Immature natural killer cell (primary cell): Measurements from ENCODE around the gene SLC5A2. TPM values are rescaled to one million over a fixed set of nuclear protein-coding genes. Genes with fewer than 3 reads are reported as not detected.

Experiments used
- DNase-seq, 3 donors: peaks; one replicate each; pipeline ENCODE4 v3.0.0; 2022; ENCODE audit warnings: mixed read lengths in 1 of 3
- H3K27ac Mint-ChIP-seq, 6 donors: one replicate each; pipeline ENCODE4 v1.8.0; 2020; ENCODE audit warnings: mixed read lengths in 6 of 6, mild to moderate bottlenecking in 5 of 6, inconsistent platforms in 4 of 6, moderate library complexity in 3 of 6
- H3K27me3 Mint-ChIP-seq, 3 donors: one replicate each; pipeline ENCODE4 v1.8.0; 2020 to 2021; ENCODE audit warnings: low read depth in 3 of 3, mild to moderate bottlenecking in 3 of 3, mixed read lengths in 3 of 3, moderate library complexity in 3 of 3, inconsistent platforms in 1 of 3
- H3K36me3 Mint-ChIP-seq, 3 donors: one replicate each; pipeline ENCODE4 v1.8.0; 2020; ENCODE audit warnings: mixed read lengths in 3 of 3, inconsistent platforms in 2 of 3, mild to moderate bottlenecking in 2 of 3
- H3K4me1 Mint-ChIP-seq, 2 donors: one replicate each; pipeline ENCODE4 v1.8.0; 2020; ENCODE audit warnings: inconsistent platforms in 2 of 2, mild to moderate bottlenecking in 2 of 2, mixed read lengths in 2 of 2, moderate library complexity in 1 of 2
- H3K4me3 Mint-ChIP-seq, 5 donors: one replicate each; pipeline ENCODE4 v1.8.0; 2020; ENCODE audit warnings: mild to moderate bottlenecking in 5 of 5, mixed read lengths in 5 of 5, inconsistent platforms in 3 of 5, moderate library complexity in 3 of 5
- H3K9me3 Mint-ChIP-seq, 6 donors: one replicate each; pipeline ENCODE4 v1.8.0; 2020; ENCODE audit warnings: mild to moderate bottlenecking in 6 of 6, mixed read lengths in 6 of 6, inconsistent platforms in 4 of 6, moderate library complexity in 3 of 6
- polyA plus RNA-seq, 3 donors: library from polyadenylated mRNA; unstranded; fragments of 300-500 nt; fragmentation: Illumina TruSeq; gene quantifications; one replicate each; pipeline ENCODE4 v1.2.3, GENCODE V29; 2021

SLC5A2 gene
- polyA plus RNA-seq, 3 donors from 2014 or later: 0.72 to 1.9 TPM; not detected in 1

DNA sequence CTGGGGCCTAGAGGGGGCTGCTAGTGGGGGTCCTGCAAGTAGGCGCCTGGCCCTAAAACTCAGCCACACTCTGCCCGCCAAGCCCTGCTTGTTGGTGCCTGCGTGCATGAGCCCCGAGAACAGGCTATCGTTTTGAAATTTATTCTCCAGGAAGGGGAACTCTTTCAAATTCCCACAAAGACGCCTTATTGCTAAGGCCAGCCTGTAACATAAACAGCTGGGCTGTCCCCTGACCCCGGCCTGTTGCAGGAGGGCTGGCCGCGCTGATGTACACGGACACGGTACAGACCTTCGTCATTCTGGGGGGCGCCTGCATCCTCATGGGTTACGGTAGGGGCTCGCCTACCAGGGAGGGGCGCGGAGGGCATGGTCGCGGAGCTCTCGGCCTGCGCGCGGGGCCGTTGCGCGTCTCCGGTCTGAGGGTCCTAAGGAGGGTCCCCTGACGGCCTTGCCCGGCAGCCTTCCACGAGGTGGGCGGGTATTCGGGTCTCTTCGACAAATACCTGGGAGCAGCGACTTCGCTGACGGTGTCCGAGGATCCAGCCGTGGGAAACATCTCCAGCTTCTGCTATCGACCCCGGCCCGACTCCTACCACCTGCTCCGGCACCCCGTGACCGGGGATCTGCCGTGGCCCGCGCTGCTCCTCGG is 4.3 kb downstream of the SLC5A2 start:
- Mint-ChIP-seq H3K4me3 (peak overlapping the region; percentile 85 to 90 (median 88)), H3K9me3 (peaks cover 0 to 2% (median 0%) of the 10 kb centered on the region in 6 donors), H3K27ac (peak overlapping the region in 1 of 6 donors; percentile 10), H3K36me3 (peaks cover 0 to 5% (median 0%) of the 10 kb centered on the region in 3 donors), H3K27me3 (peaks cover 4 to 8% (median 4%) of the 10 kb centered on the region in 3 donors), H3K4me1 (peaks cover 10 to 12% of the 10 kb centered on the region in 2 donors)
- DNase-seq: no peak

DNA sequence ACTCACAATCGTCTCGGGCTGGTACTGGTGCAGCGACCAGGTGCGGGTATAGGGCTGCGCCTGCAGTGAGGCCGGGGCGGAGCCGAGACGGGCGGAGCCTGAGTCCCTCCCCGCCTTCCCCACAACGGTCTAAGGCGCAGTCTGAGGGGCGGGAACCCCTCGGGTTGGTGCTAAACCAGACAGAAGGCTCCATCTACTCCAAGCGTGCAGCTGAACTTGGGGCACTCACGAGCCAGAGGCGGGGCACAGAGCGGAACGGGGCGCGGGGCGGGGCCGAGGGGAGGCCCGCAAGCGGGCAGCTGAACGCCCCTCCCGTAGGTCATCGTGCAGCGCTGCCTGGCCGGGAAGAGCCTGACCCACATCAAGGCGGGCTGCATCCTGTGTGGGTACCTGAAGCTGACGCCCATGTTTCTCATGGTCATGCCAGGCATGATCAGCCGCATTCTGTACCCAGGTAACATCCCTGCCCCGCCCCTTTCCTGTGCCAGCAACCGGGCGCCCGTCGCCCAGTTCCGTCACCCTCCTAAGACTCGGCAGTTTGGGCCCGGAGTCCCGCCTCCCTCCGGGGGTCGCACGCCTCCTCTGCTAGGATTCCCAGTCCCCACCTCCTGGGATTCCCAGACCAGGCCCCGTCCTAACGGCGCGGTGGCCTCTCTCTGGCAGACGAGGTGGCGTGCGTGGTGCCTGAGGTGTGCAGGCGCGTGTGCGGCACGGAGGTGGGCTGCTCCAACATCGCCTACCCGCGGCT is 5.0 kb downstream of the SLC5A2 start:
- peak overlapping the region; percentile 85 to 90 (median 88) for H3K4me3 Mint-ChIP-seq
- H3K27ac Mint-ChIP-seq: peak overlapping the region in 1 of 6 donors; percentile 10
- H3K4me1 Mint-ChIP-seq: peaks cover 10 to 12% of the 10 kb centered on the region in 2 donors
- DNase-seq: peak; percentile 61 to 66 (median 63)
- peaks cover 0 to 12% (median 0%) of the 10 kb centered on the region in 3 donors for H3K36me3 Mint-ChIP-seq
- H3K27me3 Mint-ChIP-seq: peaks cover 4 to 8% (median 4%) of the 10 kb centered on the region in 3 donors
- H3K9me3 Mint-ChIP-seq: peaks cover 0 to 2% (median 0%) of the 10 kb centered on the region in 6 donors

DNA sequence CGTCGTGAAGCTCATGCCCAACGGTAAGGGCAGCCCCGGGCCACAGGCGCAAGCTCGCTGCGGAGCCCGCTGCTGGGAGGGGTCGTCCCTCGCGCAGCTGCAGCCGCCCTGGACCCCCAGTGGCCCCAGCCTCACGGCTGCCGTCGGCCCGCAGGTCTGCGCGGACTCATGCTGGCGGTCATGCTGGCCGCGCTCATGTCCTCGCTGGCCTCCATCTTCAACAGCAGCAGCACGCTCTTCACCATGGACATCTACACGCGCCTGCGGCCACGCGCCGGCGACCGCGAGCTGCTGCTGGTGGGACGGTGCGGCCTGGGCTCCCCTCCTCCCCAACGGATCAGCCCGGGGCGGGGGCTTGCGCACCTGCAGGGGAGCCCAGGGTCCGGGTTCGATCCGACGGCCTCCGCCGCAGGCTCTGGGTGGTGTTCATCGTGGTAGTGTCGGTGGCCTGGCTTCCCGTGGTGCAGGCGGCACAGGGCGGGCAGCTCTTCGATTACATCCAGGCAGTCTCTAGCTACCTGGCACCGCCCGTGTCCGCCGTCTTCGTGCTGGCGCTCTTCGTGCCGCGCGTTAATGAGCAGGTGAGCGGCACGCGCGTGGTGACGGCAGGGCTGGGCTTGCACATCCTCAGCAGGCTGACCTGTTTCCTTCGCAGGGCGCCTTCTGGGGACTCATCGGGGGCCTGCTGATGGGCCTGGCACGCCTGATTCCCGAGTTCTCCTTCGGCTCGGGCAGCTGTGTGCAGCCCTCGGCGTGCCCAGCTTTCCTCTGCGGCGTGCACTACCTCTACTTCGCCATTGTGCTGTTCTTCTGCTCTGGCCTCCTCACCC is 5.8 kb downstream of the SLC5A2 start:
- Mint-ChIP-seq H3K27ac (no peak overlapping the region), H3K36me3 (peaks cover 0 to 15% (median 0%) of the 10 kb centered on the region in 3 donors), H3K4me1 (peaks cover 10 to 12% of the 10 kb centered on the region in 2 donors), H3K9me3 (peaks cover 0 to 2% (median 0%) of the 10 kb centered on the region in 6 donors), H3K4me3 (peak overlapping the region; percentile 85 to 90 (median 88)), H3K27me3 (peaks cover 4 to 8% (median 4%) of the 10 kb centered on the region in 3 donors)
- no peak for DNase-seq

DNA sequence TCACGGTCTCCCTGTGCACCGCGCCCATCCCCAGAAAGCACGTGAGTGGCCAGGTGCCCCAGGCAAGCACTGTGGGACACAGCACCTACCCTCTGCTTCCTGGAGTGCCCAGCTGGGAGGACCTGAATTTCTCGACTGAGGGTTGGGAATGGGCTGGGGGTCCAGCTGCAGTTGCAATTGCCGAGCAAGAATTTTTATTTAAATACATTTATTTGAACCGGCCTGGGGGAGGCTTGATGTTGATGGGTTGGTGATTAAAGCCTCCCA is 6.3 kb downstream of the SLC5A2 start:
- H3K27ac Mint-ChIP-seq: peak overlapping the region in 1 of 6 donors; percentile 5
- peaks cover 10 to 12% of the 10 kb centered on the region in 2 donors for H3K4me1 Mint-ChIP-seq
- no peak for DNase-seq
- peaks cover 4 to 7% (median 4%) of the 10 kb centered on the region in 3 donors for H3K27me3 Mint-ChIP-seq
- peak overlapping the region in 3 of 5 donors; percentile 13 to 30 (median 15) for H3K4me3 Mint-ChIP-seq
- H3K9me3 Mint-ChIP-seq: peaks cover 0 to 2% (median 0%) of the 10 kb centered on the region in 6 donors
- H3K36me3 Mint-ChIP-seq: peaks cover 0 to 15% (median 0%) of the 10 kb centered on the region in 3 donors

DNA sequence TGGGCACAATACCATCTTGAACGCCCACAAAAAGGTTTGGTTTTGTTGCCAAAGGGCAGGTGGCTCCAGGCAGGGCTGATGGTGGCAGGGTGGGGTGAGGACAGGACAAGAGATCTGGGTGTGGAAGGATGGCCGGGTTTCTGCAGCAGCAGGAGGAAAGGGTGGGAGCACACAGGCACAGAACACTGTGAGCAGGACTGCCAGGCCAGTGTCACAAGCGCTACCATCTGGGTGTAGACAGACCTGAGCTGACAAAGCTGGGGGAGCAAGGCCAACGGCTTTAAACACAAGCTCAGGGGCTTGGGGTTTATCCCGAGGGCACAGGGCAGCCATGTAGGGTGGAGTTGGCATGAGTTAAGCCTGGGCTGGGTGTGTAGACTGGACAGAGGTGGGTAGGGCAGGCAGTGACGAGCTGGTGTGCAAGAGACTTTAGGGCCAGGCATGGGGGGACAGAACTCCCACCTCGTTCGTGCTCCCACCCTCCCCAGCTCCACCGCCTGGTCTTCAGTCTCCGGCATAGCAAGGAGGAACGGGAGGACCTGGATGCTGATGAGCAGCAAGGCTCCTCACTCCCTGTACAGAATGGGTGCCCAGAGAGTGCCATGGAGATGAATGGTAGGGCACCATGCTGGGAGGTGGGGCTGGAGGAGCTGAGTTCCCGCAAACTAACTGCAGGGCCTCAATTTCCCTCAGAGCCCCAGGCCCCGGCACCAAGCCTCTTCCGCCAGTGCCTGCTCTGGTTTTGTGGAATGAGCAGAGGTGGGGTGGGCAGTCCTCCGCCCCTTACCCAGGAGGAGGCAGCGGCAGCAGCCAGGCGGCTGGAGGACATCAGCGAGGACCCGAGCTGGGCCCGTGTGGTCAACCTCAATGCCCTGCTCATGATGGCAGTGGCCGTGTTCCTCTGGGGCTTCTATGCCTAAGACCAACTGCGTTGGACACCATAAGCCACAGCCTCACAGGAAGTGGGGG is 7.0 kb downstream of the SLC5A2 start:
- Mint-ChIP-seq H3K27me3 (peaks cover 4 to 7% (median 4%) of the 10 kb centered on the region in 3 donors), H3K27ac (peak overlapping the region in 2 of 6 donors; percentile 5 to 8), H3K36me3 (peaks cover 0 to 15% (median 0%) of the 10 kb centered on the region in 3 donors), H3K9me3 (peaks cover 0 to 2% (median 0%) of the 10 kb centered on the region in 6 donors), H3K4me1 (peaks cover 10 to 12% of the 10 kb centered on the region in 2 donors), H3K4me3 (peak overlapping the region; percentile 22 to 79 (median 56))
- no peak for DNase-seq

DNA sequence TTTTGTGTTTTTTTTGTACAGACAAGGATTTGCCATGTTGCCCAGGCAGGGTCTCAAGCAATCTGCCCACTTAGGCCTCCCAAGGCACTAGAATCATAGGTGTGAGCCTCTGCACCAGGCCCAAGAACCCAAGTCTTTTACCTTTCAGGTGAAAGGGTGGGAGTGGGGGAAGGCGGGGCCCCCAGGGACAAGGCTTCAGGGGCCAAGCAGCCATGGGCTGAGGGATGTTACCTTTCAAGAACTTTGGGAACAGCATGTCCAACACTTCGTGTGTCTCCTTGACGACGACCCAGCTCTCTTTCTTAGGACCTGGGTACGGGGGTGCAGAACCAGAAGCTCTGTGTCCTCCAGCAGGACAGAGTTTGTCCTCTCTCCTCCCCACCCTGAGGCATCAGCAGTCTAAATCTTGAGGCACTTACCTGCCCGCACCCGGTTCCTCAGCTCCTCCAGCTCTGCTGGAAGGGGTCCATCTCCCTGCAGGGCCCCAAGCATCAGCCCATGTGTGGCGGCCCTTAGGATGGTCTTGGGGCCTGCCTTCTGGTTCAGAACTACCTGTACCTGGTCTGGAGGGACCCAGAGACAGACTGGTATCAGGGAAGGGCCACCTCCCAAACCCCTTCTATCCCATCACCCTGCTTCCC is 9.0 kb downstream of the SLC5A2 start:
- Mint-ChIP-seq H3K27ac (peak overlapping the region in 1 of 6 donors; percentile 21), H3K27me3 (peaks cover 0 to 4% (median 2%) of the 10 kb centered on the region in 3 donors), H3K4me3 (no peak overlapping the region), H3K4me1 (peaks cover 10 to 12% of the 10 kb centered on the region in 2 donors), H3K9me3 (peaks cover 0 to 2% (median 0%) of the 10 kb centered on the region in 6 donors), H3K36me3 (peaks cover 0 to 20% (median 0%) of the 10 kb centered on the region in 3 donors)
- DNase-seq: no peak

DNA sequence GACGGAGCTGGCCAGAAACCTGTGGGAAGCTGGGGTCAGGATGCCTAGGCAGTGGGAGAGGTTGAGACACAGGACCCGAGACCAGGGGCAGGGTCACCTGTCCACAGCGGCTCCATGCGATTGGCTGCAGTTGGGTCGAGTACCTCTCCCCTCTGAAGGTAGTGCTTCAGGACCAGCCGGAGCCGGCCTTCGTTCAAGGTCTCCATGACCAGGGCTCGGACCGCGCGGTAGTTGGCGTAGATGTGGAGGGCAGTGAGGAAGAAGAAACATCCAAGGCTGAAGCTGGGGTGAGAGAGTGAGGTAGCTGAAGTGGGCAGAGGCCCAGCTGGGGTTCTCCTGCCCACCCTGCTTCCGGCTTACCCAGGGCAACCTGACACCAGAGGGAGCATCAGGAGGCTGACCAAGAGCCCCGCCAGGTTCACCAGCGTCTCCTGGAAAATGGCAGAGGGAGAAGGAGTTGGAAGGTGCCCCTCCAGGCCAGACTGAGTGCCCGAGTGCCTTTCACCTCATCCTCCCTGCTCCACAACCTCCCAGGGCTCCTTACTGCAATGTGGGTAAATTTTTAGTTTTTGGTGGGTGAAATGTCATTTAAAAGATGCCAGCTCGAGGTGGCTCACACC is 10.7 kb downstream of the SLC5A2 start:
- Mint-ChIP-seq H3K9me3 (no peaks in the 10 kb centered on the region), H3K27me3 (peaks cover 0 to 2% (median 0%) of the 10 kb centered on the region in 3 donors), H3K4me3 (no peak overlapping the region), H3K27ac (no peak overlapping the region), H3K4me1 (peaks cover 5% of the 10 kb centered on the region in 2 donors), H3K36me3 (peaks cover 0 to 29% (median 1%) of the 10 kb centered on the region in 3 donors)
- DNase-seq: no peak

DNA sequence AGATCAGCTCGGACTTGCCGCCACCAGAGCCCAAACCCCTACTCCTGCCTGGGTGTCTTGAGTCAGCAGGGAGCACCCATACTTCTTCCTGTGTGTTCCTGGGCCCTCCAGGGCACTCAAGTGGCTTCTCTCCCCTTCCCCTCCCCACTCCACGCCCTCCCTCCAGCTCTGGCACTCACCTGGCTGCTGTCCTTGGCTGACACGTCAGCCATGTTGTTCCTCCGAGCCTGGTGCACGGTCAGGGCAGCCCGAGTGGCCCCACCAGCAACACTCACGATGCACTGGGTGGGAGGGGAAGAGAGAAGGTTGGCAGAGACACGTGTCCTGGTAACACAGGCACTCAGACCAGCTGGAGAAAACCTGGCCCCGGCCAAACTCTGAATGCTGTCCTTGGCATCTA is 13.7 kb downstream of the SLC5A2 start:
- Mint-ChIP-seq H3K27ac (no peak overlapping the region), H3K4me3 (no peak overlapping the region), H3K9me3 (no peaks in the 10 kb centered on the region), H3K4me1 (no peaks in the 10 kb centered on the region), H3K36me3 (peaks cover 0 to 27% (median 3%) of the 10 kb centered on the region in 3 donors), H3K27me3 (no peaks in the 10 kb centered on the region)
- no peak for DNase-seq

DNA sequence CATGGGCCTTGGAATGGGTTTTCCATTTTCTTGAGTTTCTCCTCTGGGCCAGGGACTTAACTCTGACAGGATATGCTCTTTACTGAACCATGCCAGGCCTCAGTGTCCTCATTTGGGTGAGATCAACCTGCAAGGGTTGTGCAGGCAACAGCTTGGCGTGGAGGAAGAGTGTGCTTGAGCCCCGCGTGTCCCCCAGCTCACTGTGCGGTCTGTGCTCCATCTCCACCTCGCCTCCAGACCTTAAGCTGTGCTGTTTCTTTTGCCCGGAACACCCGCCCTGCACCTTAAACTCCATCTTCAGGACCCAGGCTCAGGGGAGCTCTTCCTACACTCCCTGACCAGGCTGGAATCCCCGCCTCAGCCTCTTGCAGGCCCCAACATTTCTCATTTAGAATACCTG is 15.6 kb downstream of the SLC5A2 start:
- Mint-ChIP-seq H3K27me3 (no peaks in the 10 kb centered on the region), H3K4me3 (no peak overlapping the region), H3K36me3 (peaks cover 0 to 17% (median 3%) of the 10 kb centered on the region in 3 donors), H3K4me1 (no peaks in the 10 kb centered on the region), H3K27ac (no peak overlapping the region), H3K9me3 (no peaks in the 10 kb centered on the region)
- no peak for DNase-seq

DNA sequence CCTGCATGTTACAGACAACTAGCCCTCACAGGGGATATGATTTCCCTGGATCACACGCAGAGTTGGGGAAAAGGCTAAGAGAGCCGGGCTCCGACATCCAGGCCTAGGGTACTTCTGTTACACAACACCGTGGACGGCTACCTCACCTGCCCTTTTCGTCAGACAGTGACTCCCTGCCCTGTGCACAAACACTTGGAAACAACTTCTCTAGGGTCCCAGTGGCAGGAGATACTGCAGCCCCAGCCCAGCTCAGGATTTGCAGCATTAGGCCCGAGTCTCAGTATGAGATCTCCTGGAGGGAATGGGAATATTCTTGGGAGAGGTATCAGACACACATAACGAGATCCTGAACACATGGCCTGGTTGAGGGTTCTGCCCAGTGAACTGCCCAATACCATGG is 17.0 kb downstream of the SLC5A2 start:
- Mint-ChIP-seq H3K27ac (no peak overlapping the region), H3K9me3 (no peaks in the 10 kb centered on the region), H3K4me3 (no peak overlapping the region), H3K4me1 (peaks cover 0 to 2% of the 10 kb centered on the region in 2 donors), H3K27me3 (no peaks in the 10 kb centered on the region), H3K36me3 (peaks cover 0 to 17% (median 3%) of the 10 kb centered on the region in 3 donors)
- DNase-seq: no peak

DNA sequence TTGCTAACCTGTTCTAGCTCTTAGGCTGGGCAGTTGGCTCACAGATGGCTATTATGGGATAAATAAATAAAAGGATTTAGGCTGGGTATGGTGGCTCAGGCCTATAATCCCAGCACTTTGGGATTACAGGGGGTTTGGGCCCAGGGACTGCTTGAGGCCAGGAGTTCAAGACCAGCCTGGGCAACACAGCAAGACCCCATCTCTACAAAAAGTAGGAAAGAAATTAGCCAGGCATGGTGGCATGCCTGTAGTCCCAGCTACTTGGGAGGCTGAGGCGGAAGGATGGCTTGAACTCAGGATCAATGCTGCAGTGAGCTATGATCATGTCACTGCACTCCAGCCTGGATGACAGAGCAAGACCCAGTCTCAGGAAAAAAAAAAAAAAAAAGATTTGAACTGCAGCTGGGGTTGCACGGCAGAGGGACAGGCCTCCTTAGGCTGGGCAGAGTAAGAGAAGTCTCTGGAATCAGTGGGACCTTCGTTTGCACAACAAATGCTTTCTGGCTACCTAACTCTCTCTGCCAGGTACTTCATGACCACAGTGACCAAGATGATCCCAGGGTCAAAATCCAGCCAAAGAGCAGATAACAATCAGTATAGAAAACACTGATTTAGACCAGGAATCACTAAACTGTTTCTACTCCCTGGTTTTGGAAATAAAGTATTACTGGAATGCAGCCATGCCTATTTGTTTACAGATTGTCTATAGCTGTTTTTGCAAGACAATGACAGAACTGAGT is 18.5 kb downstream of the SLC5A2 start:
- no peak overlapping the region for H3K27ac Mint-ChIP-seq
- H3K36me3 Mint-ChIP-seq: peaks cover 3 to 15% (median 5%) of the 10 kb centered on the region in 3 donors
- H3K27me3 Mint-ChIP-seq: no peaks in the 10 kb centered on the region
- no peak overlapping the region for H3K4me3 Mint-ChIP-seq
- peaks cover 3 to 8% of the 10 kb centered on the region in 2 donors for H3K4me1 Mint-ChIP-seq
- no peaks in the 10 kb centered on the region for H3K9me3 Mint-ChIP-seq
- no peak for DNase-seq
